Keratinocyte (primary cell): ENCODE measurements around the gene SLC2A11. TPM values are rescaled to one million over a fixed set of nuclear protein-coding genes. Genes with fewer than 3 reads are reported as not detected.

Experiments used
- DNase-seq: peaks from one replicate; pipeline ENCODE4 v3.0.0-alpha.2; 2011; ENCODE audit warnings: low read depth, missing footprints, low spot score
- FAIRE-seq: peaks from 2 replicates; lab custom pipeline; 2011; peaks lifted over from hg19 to GRCh38; lab: Jason Lieb, UNC
- H2AFZ ChIP-seq: 2 replicates; pipeline ENCODE4 v1.6.0; 2012; ENCODE audit warnings: low read length, control low read depth, inconsistent platforms; ENCODE audit not compliant: control insufficient read depth
- H3K27ac ChIP-seq: 2 replicates; pipeline ENCODE4 v1.5.1; 2011; ENCODE audit warnings: low read length; ENCODE audit not compliant: control insufficient read depth, insufficient read depth
- H3K27me3 ChIP-seq: 3 replicates; pipeline ENCODE4 v1.6.0; 2011; ENCODE audit warnings: low read length; ENCODE audit not compliant: control insufficient read depth, insufficient read depth; ENCODE audit errors: extremely low read depth
- H3K36me3 ChIP-seq, 2 experiments: 2 replicates in 1 of 2; 3 replicates in 1 of 2; pipeline ENCODE4 v1.5.1; 2011; ENCODE audit warnings: low read length in 2 of 2, mild to moderate bottlenecking in 1 of 2; ENCODE audit not compliant: control insufficient read depth in 2 of 2, insufficient read depth in 2 of 2; ENCODE audit errors: extremely low read depth in 1 of 2
- H3K4me1 ChIP-seq: 3 replicates; pipeline ENCODE4 v1.5.1; 2011; ENCODE audit warnings: low read length; ENCODE audit not compliant: control insufficient read depth, insufficient read depth; ENCODE audit errors: extremely low read depth
- H3K4me2 ChIP-seq: 3 replicates; pipeline ENCODE4 v1.6.0; 2011; ENCODE audit warnings: low read depth, low read length; ENCODE audit not compliant: control insufficient read depth, insufficient read depth; ENCODE audit errors: extremely low read depth
- H3K4me3 ChIP-seq, 3 experiments: fragments of 200-600 bp in 1 of 3; sonication (generic) in 1 of 3; 2 replicates in 2 of 3; 3 replicates in 1 of 3; pipeline ENCODE4 v1.5.1; 2011 to 2016; ENCODE audit warnings: low read length in 3 of 3, mild to moderate bottlenecking in 3 of 3, control low read depth in 2 of 3, inconsistent platforms in 1 of 3, low read depth in 1 of 3, mixed read lengths in 1 of 3, mixed run types in 1 of 3, moderate library complexity in 1 of 3; ENCODE audit not compliant: control insufficient read depth in 2 of 3, insufficient read depth in 2 of 3; ENCODE audit errors: extremely low read depth in 1 of 3
- H3K79me2 ChIP-seq: 2 replicates; pipeline ENCODE4 v1.6.0; 2012; ENCODE audit warnings: low read length; ENCODE audit not compliant: control insufficient read depth, insufficient read depth
- H3K9ac ChIP-seq: 3 replicates; pipeline ENCODE4 v1.6.0; 2011; ENCODE audit warnings: low read length; ENCODE audit not compliant: control insufficient read depth, insufficient read depth; ENCODE audit errors: extremely low read depth
- H3K9me1 ChIP-seq: 3 replicates; pipeline ENCODE4 v1.6.0; 2011; ENCODE audit warnings: low read length; ENCODE audit not compliant: control insufficient read depth, insufficient read depth; ENCODE audit errors: extremely low read depth
- H3K9me3 ChIP-seq: 2 replicates; pipeline ENCODE4 v1.5.1; 2012; ENCODE audit warnings: low read depth, low read length; ENCODE audit not compliant: control insufficient read depth
- H4K20me1 ChIP-seq: 3 replicates; pipeline ENCODE4 v1.6.0; 2011; ENCODE audit warnings: low read length; ENCODE audit not compliant: control insufficient read depth, insufficient read depth; ENCODE audit errors: extremely low read depth
- EZH2 ChIP-seq: IDR thresholded peaks from one replicate; pipeline ENCODE4 v1.6.1; 2012; ENCODE audit warnings: inconsistent platforms, mild to moderate bottlenecking, low read length, moderate library complexity
- dilution Hi-C: fragments of 300-500 bp; cut with MboI; formaldehyde crosslinking; loops from one replicate; pipeline ENCODE4 v1.7.0; 2020; ENCODE audit warnings: low sequenced_read_pairs; ENCODE audit not compliant: extremely low pct_ligation_motif_present
- polyA plus RNA-seq, 5 experiments: library from polyadenylated mRNA; depleted of rRNA in 3 of 5; stranded (reverse) in 3 of 5; stranded (forward) in 1 of 5; unstranded in 1 of 5; fragments of >200 nt; gene quantifications; 1 replicate in 1 of 5; 2 replicates in 3 of 5; 3 replicates in 1 of 5; pipeline versions ENCODE4 v1.2.1 to v1.2.3, GENCODE V29; 2011 to 2012; ENCODE audit warnings: missing spikeins in 2 of 5, low read depth in 1 of 5, low replicate concordance in 1 of 5
- TF ChIP-seq, protein P1 (sequence below), 3 experiments: IDR thresholded peaks in 1 of 3; conservative IDR thresholded peaks in 1 of 3; optimal IDR thresholded peaks in 1 of 3; 2 replicates in 2 of 3; 3 replicates in 1 of 3; pipeline versions ENCODE3 to v1.5.1; 2011; ENCODE audit warnings: low read length in 3 of 3, mild to moderate bottlenecking in 3 of 3, moderate library complexity in 2 of 3, control low read depth in 1 of 3, inconsistent platforms in 1 of 3; ENCODE audit not compliant: insufficient read depth in 2 of 3; ENCODE audit errors: extremely low read depth in 1 of 3

SLC2A11 gene
- polyA plus RNA-seq, 1 donor (not counting 4 experiments of a cell fraction or from before 2014, with no cell fraction given), result 6.0 TPM

DNA sequence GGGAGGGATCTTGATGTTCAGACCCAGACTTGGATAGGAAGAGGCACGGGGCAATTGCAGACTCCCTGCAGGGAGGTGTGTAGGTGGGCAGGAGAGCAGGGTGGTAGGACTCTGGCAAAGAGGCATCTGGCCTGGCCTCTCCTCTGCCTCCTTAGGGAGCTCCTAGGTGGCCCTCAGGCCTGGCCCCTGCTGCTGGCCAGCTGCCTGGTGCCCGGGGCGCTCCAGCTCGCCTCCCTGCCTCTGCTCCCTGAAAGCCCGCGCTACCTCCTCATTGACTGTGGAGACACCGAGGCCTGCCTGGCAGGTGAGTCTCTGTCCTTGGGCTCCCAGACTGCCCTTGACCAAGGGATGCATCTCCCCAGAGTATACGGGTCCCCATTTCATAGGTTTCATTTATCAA, 19.9 kb downstream of the SLC2A11 start:
- no peaks in the 10 kb centered on the region for H3K27me3 ChIP-seq
- no peak overlapping the region for H3K9ac ChIP-seq
- H3K27ac ChIP-seq, result no peak overlapping the region
- H3K4me2 ChIP-seq, result no peak overlapping the region
- H3K4me3 ChIP-seq, result no peak overlapping the region
- FAIRE-seq, result no peak
- peaks cover 0 to 1% of the 10 kb centered on the region in 2 experiments for H3K36me3 ChIP-seq
- TF ChIP-seq, protein P1, sequence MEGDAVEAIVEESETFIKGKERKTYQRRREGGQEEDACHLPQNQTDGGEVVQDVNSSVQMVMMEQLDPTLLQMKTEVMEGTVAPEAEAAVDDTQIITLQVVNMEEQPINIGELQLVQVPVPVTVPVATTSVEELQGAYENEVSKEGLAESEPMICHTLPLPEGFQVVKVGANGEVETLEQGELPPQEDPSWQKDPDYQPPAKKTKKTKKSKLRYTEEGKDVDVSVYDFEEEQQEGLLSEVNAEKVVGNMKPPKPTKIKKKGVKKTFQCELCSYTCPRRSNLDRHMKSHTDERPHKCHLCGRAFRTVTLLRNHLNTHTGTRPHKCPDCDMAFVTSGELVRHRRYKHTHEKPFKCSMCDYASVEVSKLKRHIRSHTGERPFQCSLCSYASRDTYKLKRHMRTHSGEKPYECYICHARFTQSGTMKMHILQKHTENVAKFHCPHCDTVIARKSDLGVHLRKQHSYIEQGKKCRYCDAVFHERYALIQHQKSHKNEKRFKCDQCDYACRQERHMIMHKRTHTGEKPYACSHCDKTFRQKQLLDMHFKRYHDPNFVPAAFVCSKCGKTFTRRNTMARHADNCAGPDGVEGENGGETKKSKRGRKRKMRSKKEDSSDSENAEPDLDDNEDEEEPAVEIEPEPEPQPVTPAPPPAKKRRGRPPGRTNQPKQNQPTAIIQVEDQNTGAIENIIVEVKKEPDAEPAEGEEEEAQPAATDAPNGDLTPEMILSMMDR (optimal IDR thresholded peaks at IDR 0.05 in 1 of 3, IDR thresholded peaks at IDR 0.05 in 1 of 3, conservative IDR thresholded peaks at IDR 0.05 in 1 of 3; ENCODE audit: extremely low read depth in 1 of 3, insufficient read depth in 2 of 3, low read length in 3 of 3), result no peak
- TF ChIP-seq EZH2, result no peak
- H3K79me2 ChIP-seq, result no peaks in the 10 kb centered on the region
- no peaks in the 10 kb centered on the region for H3K4me1 ChIP-seq
- no peaks in the 10 kb centered on the region for H3K9me3 ChIP-seq
- no peaks in the 10 kb centered on the region for H3K9me1 ChIP-seq
- H2AFZ ChIP-seq, result no peak overlapping the region
- no peak for DNase-seq
- dilution Hi-C loops, result no loop called here
- H4K20me1 ChIP-seq, result no peaks in the 10 kb centered on the region

DNA sequence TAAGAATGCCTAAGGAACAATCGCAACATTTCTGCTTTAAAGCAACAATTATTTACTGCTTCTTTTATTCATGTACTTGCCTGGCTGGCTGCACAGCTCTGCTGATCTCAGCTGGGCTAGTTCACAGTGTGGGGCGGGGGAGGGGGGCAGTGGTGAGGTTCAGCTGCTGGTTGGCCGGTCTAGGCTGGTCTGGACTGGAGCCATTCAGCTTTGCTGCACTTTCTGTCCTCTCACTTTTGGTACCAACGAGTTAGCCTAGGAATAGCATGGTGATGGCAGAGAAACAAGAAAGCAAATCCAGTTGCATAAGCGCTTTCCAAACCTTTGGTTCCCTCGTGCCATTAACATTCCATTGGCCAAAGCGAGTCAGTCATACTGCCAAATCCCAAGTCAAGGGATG, 20.5 kb downstream of the SLC2A11 start:
- Histone ChIP-seq H3K4me1 (no peaks in the 10 kb centered on the region), H3K4me3 (no peak overlapping the region), H4K20me1 (no peaks in the 10 kb centered on the region), H3K27ac (no peak overlapping the region), H3K9me1 (no peaks in the 10 kb centered on the region), H3K79me2 (no peaks in the 10 kb centered on the region), H3K36me3 (peaks cover 0 to 1% of the 10 kb centered on the region in 2 experiments), H3K4me2 (no peak overlapping the region), H3K9me3 (no peaks in the 10 kb centered on the region), H3K9ac (no peak overlapping the region), H2AFZ (no peak overlapping the region), H3K27me3 (no peaks in the 10 kb centered on the region)
- dilution Hi-C loops, result no loop called here
- TF ChIP-seq EZH2, result no peak
- TF ChIP-seq, protein P1 (optimal IDR thresholded peaks at IDR 0.05 in 1 of 3, IDR thresholded peaks at IDR 0.05 in 1 of 3, conservative IDR thresholded peaks at IDR 0.05 in 1 of 3; ENCODE audit: extremely low read depth in 1 of 3, insufficient read depth in 2 of 3, low read length in 3 of 3), result no peak
- DNase-seq (no peak), FAIRE-seq (no peak)
